Small intestine (tissue), 7 donors: Measurements from ENCODE around the gene ZNF217. TPM values are rescaled to one million over a fixed set of nuclear protein-coding genes. Genes with fewer than 3 reads are reported as not detected.
"Not testable (repeated sequence)": the region's sequence is repeated elsewhere in the genome, so short reads cannot be mapped to it uniquely, and the experiment has no call there.

Experiments used
- DNase-seq, 2 donors: peaks; one replicate each; pipeline versions ENCODE4 v3.0.0 to v3.0.0-alpha.2; 2013
- FAIRE-seq: peaks from 2 replicates; lab custom pipeline; 2012; peaks lifted over from hg19 to GRCh38; lab: Jason Lieb, UNC
- H3K27ac ChIP-seq, 3 donors: one replicate each; pipeline ENCODE4 v1.5.1; 2013; ENCODE audit warnings: low read length in 2 of 3, mild to moderate bottlenecking in 2 of 3, control low read depth in 1 of 3, inconsistent platforms in 1 of 3, low read depth in 1 of 3, moderate library complexity in 1 of 3
- H3K27me3 ChIP-seq, 3 donors: one replicate each; pipeline ENCODE4 v1.6.1; 2013; ENCODE audit warnings: low read length in 3 of 3, inconsistent platforms in 1 of 3; ENCODE audit not compliant: control insufficient read depth in 3 of 3, insufficient read depth in 3 of 3
- H3K36me3 ChIP-seq, 3 donors: one replicate each; pipeline ENCODE4 v1.6.1; 2013; ENCODE audit warnings: low read length in 3 of 3, inconsistent platforms in 1 of 3, low read depth in 1 of 3, mild to moderate bottlenecking in 1 of 3, moderate library complexity in 1 of 3; ENCODE audit not compliant: control insufficient read depth in 3 of 3, insufficient read depth in 2 of 3
- H3K4me1 ChIP-seq, 3 donors: one replicate each; pipeline ENCODE4 v1.6.1; 2013; ENCODE audit warnings: low read length in 2 of 3, inconsistent platforms in 1 of 3, low read depth in 1 of 3, mild to moderate bottlenecking in 1 of 3, moderate library complexity in 1 of 3; ENCODE audit not compliant: control insufficient read depth in 3 of 3, insufficient read depth in 2 of 3
- H3K4me3 ChIP-seq, 3 donors: one replicate each; pipeline ENCODE4 v1.5.1; 2013; ENCODE audit warnings: low read length in 3 of 3, control low read depth in 1 of 3, inconsistent platforms in 1 of 3, low read depth in 1 of 3, mild to moderate bottlenecking in 1 of 3, moderate library complexity in 1 of 3
- H3K9me3 ChIP-seq, 2 donors: one replicate each; pipeline ENCODE4 v1.6.1; 2013; ENCODE audit warnings: low read depth in 1 of 2, low read length in 1 of 2; ENCODE audit not compliant: control insufficient read depth in 2 of 2, insufficient read depth in 1 of 2
- WGBS, 3 donors: extraction: QIAGEN DNeasy Blood & Tissue Kit; methylation state at CpG; one replicate each; pipeline ENCODE4 v1.1.7; 2013; 5-methylcytosine and 5-hydroxymethylcytosine counted together
- polyA plus RNA-seq, 4 donors: library from polyadenylated mRNA; stranded (reverse) in 3 of 4; unstranded in 1 of 4; fragments of 200-250 nt in 3 of 4; fragments of 120-200 nt in 1 of 4; gene quantifications; one replicate each; pipeline versions ENCODE4 v1.2.1 to v1.2.3, GENCODE V29; 2013
- donor health status: healthy with polysubstance abuse.
- donor health status: control.
- donor health status: control.
- donor health status: Bipolar disorder and iron deficiency.
- donor health status: healthy.

ZNF217 gene
- polyA plus RNA-seq, 4 donors = 4.1 to 33.7 (median 8.7) TPM

DNA sequence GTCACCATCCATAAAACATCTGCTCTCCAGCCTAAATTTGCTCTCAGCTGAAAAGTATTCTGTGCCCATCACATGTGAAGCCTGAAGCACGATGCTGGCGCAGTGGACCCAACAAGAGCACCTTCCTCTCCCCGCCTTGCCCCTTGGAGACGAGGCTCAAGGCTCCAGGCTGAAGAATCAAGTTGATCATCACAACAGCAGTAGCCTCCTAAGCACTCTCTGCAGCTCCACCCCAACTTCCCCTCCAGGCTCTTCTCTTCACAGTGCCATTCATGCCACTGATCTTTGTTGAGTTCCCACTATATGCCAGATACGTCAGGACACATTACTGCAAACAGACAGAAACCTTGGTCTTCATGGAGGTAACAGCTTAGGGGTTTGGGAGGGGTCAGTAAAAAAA is 41.6 kb upstream of the ZNF217 start:
- no peak overlapping the region for H3K4me3 ChIP-seq
- FAIRE-seq (no peak), DNase-seq (no peak)
- no peaks in the 10 kb centered on the region for H3K36me3 ChIP-seq
- WGBS, 3 donors = 87 to 92% (median 89%) methylated on average over 5 of the region's 5 CpGs
- no peak overlapping the region for H3K27ac ChIP-seq
- no peaks in the 10 kb centered on the region for H3K4me1 ChIP-seq
- no peaks in the 10 kb centered on the region for H3K27me3 ChIP-seq
- H3K9me3 ChIP-seq = no peaks in the 10 kb centered on the region

DNA sequence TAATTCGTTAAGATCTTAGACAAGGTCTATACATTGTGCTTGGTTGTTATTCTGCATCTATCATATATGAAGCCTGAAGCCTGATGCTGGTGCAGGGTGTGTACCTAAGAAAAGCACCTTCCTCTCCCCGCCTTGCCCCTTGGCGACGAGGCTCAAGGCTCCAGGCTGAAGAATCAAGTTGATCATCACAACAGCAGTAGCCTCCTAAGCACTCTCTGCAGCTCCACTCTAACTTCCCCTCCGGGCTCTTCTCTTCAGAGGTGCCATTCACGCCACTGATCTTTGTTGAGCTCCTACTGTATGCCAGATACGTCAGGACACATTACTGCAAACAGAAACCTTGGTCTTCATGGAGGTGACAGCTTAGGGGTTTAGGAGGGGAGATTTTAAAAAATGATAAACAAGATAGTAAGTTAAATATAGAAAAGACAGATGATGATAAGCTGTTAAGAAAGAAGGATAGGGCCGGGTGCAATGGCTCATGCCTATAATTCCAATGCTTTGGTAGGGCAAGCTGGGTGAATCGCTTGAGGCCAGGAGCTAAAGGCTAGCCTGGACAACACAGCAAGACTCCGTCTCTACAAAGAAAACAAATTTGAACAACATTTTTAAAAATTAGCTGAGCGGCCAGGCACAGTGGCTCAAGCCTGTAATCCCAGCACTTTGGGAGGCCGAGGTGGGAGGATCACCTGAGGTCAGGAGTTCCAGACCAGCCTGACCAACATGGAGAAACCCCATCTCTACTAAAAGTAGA is 38.4 kb upstream of the ZNF217 start:
- Histone ChIP-seq H3K4me3 (no peak overlapping the region), H3K27ac (no peak overlapping the region), H3K27me3 (no peaks in the 10 kb centered on the region), H3K9me3 (no peaks in the 10 kb centered on the region), H3K36me3 (no peaks in the 10 kb centered on the region), H3K4me1 (no peaks in the 10 kb centered on the region)
- WGBS, 3 donors = 94 to 95% (median 94%) methylated on average over 12 of the region's 12 CpGs
- no peak for FAIRE-seq
- no peak for DNase-seq

DNA sequence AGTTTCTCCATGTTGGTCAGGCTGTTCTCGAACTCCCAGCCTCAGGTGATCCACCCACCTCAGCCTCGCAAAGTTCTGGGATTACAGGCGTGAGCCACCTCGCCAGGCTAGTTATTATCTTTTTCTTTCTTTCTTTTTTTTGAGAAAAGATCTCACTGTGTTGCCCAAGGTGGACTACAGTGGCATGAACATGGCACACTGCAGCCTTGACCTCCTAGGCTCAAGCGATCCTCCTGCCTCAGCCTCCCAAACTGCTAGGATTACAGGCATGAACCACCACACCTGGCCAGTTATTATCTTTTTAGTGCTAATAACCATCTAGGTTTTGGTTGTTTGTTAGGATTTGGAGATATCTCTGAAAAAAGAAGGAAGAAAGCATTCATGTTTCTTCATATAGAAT is 35.8 kb upstream of the ZNF217 start:
- WGBS, 3 donors = 77 to 95% (median 78%) methylated on average over 4 to 5 of the region's 5 CpGs
- FAIRE-seq = no peak

DNA sequence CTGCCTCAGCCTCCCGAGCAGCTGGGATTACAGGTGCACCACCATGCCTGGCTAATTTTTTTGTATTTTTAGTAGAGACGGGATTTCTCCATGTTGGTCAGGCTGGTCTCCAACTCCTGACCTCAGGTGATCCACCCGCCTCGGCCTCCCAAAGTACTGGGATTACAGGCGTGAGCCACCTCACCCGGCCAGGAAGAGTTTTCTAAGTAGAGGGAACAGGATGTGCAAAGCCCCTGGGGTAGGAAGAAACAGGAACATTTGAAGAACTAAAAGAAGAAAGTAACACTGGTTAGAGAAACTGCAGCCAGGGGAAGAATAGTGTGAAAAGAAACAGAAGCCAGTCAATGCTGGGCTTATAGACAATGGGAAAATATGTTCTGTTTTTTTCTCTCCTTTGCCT is 35.1 kb upstream of the ZNF217 start:
- WGBS, 3 donors = 94 to 98% (median 94%) methylated on average over 6 of the region's 6 CpGs
- not testable (repeated sequence) for FAIRE-seq, H3K4me3 ChIP-seq, DNase-seq, H3K36me3 ChIP-seq, H3K27me3 ChIP-seq, H3K27ac ChIP-seq, H3K4me1 ChIP-seq, H3K9me3 ChIP-seq

More for the DNA sequence above, 35.8 kb upstream of the ZNF217 start:
- Histone ChIP-seq H3K36me3 (no peaks in the 10 kb centered on the region), H3K4me1 (no peaks in the 10 kb centered on the region), H3K27me3 (no peaks in the 10 kb centered on the region), H3K9me3 (no peaks in the 10 kb centered on the region), H3K27ac (no peak overlapping the region), H3K4me3 (no peak overlapping the region)
- DNase-seq = no peak

DNA sequence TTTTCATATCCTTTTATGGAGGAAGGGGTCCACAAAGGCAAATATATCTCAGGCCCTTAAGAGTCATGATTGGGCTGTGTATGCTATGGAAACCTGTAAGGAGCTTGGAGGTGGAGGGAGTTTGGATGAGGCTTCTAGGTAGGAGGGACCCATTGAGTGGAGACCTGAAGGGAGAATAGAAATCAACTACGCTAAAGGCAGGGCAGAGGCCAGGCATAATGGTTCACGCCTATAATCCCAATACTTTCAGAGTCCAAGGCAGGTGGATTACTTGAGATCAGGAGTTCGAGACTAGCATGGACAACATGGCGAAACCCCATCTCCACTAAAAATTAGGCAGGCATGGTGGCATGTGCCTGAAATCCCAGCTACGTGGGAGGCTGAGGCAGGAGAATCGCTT is 34.4 kb upstream of the ZNF217 start:
- H3K9me3 ChIP-seq = no peaks in the 10 kb centered on the region
- no peaks in the 10 kb centered on the region for H3K27me3 ChIP-seq
- no peak for FAIRE-seq
- no peak for DNase-seq
- H3K27ac ChIP-seq = no peak overlapping the region
- peaks cover 0 to 4% (median 0%) of the 10 kb centered on the region in 3 donors for H3K4me1 ChIP-seq
- 95 to 98% (median 95%) methylated on average over 6 of the region's 6 CpGs for WGBS, 3 donors
- no peak overlapping the region for H3K4me3 ChIP-seq
- H3K36me3 ChIP-seq = no peaks in the 10 kb centered on the region

DNA sequence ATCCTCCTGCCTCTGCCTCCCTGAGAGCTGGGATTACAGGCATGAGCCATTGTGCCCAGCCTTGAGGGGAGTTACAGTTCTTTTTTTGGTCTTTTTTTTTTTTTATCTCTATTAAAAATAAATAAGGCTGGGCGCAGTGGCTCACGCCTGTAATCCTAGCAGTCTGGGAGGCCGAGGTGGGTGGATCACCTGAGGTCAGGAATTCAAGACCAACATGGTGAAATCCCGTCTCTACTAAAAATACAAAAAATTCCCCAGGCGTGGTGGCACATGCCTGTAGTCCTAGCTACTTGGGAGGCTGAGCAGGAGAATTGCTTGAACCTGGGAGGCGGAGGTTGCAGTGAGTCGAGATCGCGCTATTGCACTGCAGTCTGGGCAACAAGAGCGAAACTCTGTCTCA is 33.4 kb upstream of the ZNF217 start:
- H3K36me3 ChIP-seq, H3K27ac ChIP-seq, H3K9me3 ChIP-seq, H3K27me3 ChIP-seq, FAIRE-seq, H3K4me3 ChIP-seq, DNase-seq: not testable (repeated sequence)
- peaks cover 4 to 13% (median 4%) of the 10 kb centered on the region in 3 donors for H3K4me1 ChIP-seq
- WGBS, 3 donors = 94 to 98% (median 96%) methylated on average over 10 of the region's 10 CpGs

DNA sequence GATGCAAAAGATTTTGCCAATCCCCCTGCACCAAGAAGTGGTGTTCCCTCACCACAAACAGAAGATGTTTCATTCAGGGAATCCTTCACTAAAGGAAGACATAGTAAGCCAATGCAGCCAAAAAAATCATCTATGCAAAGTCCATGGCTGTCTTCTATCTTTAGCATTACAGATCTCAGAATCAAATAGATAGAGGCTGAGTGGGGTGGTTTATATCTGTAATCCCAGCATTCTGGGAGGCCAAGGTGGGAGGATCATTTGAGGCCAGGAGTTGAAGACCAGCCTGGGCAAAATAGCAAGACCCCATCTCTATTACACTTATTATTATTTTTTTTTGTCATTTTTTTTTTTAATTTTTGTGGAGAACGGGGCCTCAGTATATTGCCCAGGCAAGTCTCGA is 32.9 kb upstream of the ZNF217 start:
- no peak overlapping the region for H3K4me3 ChIP-seq
- FAIRE-seq (no peak), DNase-seq (no peak)
- H3K9me3 ChIP-seq = no peaks in the 10 kb centered on the region
- H3K27me3 ChIP-seq = no peaks in the 10 kb centered on the region
- 94 to 100% (median 100%) methylated on average over 2 of the region's 2 CpGs for WGBS, 3 donors
- H3K36me3 ChIP-seq = no peaks in the 10 kb centered on the region
- no peak overlapping the region for H3K27ac ChIP-seq
- peaks cover 4 to 17% (median 8%) of the 10 kb centered on the region in 3 donors for H3K4me1 ChIP-seq

DNA sequence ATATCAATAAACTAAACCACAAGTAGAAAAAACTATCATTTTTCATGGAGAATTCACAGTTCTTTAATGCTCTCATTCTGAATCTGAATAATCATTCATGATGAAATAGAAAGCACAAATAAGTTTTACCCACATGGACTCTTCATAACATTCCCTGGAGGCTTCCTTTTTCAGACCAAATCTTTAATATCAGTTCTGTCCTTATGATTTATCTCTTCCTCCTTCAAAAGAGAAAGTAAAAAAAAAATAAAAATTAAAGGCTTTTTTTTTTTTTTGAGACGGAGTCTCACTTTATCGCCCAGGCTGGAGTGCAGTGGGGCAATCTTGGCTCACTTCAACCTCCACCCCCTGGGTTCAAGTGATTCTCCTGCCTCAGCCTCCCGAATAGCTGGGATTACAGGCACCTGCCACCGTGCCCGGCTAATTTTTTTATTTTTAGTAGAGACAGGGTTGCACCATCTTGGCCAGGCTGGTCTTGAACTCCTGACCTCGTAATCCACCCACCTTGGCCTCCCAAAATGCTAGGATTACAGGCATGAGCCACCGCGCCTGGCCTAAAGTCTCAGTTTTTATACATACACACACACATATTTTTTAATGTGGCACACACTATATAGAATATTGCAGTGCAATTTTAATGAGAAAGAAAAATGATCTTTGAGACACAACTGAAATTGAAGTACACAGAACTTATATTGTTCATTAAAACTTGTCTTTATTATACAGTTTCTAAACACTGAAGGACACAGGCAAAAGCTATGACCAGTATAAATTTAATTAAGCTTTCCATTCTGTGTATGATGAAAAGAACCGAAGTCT is 31.9 kb upstream of the ZNF217 start:
- FAIRE-seq (no peak), DNase-seq (no peak)
- no peaks in the 10 kb centered on the region for H3K27me3 ChIP-seq
- H3K27ac ChIP-seq = no peak overlapping the region
- peaks cover 4 to 21% (median 9%) of the 10 kb centered on the region in 3 donors for H3K4me1 ChIP-seq
- no peaks in the 10 kb centered on the region for H3K9me3 ChIP-seq
- no peaks in the 10 kb centered on the region for H3K36me3 ChIP-seq
- H3K4me3 ChIP-seq = no peak overlapping the region
- 73 to 79% (median 75%) methylated on average over 9 of the region's 9 CpGs for WGBS, 3 donors
